DOHH2 (cell line): ENCODE results near the gene CHST3.

Experiments used
- H3F3A ChIP-seq: fragments of 200-600 bp; sonication (generic), shearing (Covaris generic); 2 replicates; pipeline ENCODE4 v1.6.0; 2016; ENCODE audit warnings: antibody characterized with exemption, mild to moderate bottlenecking; ENCODE audit not compliant: control insufficient read depth, insufficient read depth
- H3K27ac ChIP-seq: fragments of 200-600 bp; sonication (generic); 2 replicates; pipeline ENCODE4 v1.5.1; 2014; ENCODE audit warnings: low read depth, mild to moderate bottlenecking, low read length, moderate library complexity
- H3K27me3 ChIP-seq: fragments of 200-600 bp; sonication (generic); 2 replicates; pipeline ENCODE4 v1.6.1; 2014; ENCODE audit warnings: mild to moderate bottlenecking, low read length, mixed read lengths; ENCODE audit not compliant: control insufficient read depth
- H3K36me3 ChIP-seq: fragments of 200-600 bp; sonication (generic); 2 replicates; pipeline ENCODE4 v1.6.1; 2014; ENCODE audit warnings: mild to moderate bottlenecking, low read length, moderate library complexity, mixed read lengths; ENCODE audit not compliant: control insufficient read depth
- H3K4me1 ChIP-seq: fragments of 200-600 bp; sonication (generic); 2 replicates; pipeline ENCODE4 v1.6.1; 2014; ENCODE audit warnings: mild to moderate bottlenecking, low read length, mixed read lengths; ENCODE audit not compliant: control insufficient read depth
- H3K4me2 ChIP-seq: fragments of 200-600 bp; sonication (generic); 2 replicates; pipeline ENCODE4 v1.6.0; 2014; ENCODE audit warnings: mild to moderate bottlenecking, low read length, moderate library complexity
- H3K4me3 ChIP-seq: fragments of 200-600 bp; sonication (generic); 2 replicates; pipeline ENCODE4 v1.5.1; 2014; ENCODE audit warnings: mild to moderate bottlenecking, low read length, mixed read lengths
- H3K79me2 ChIP-seq: fragments of 200-600 bp; sonication (generic); 2 replicates; pipeline ENCODE4 v1.6.1; 2014; ENCODE audit warnings: mild to moderate bottlenecking, low read length, mixed read lengths; ENCODE audit not compliant: control insufficient read depth
- H3K9me2 ChIP-seq: fragments of 200-600 bp; sonication (generic); replicated peaks from 2 replicates; pipeline ENCODE4 v1.6.1; 2014; ENCODE audit warnings: mild to moderate bottlenecking, low read length, mixed read lengths; ENCODE audit not compliant: control insufficient read depth
- H3K9me3 ChIP-seq: fragments of 200-600 bp; sonication (generic); 2 replicates; pipeline ENCODE4 v1.6.1; 2014; ENCODE audit warnings: antibody characterized with exemption, low read length, mixed read lengths; ENCODE audit not compliant: control insufficient read depth, insufficient read depth
- H4K20me1 ChIP-seq: fragments of 200-600 bp; sonication (generic); 2 replicates; pipeline ENCODE4 v1.6.0; 2014; ENCODE audit warnings: low read depth, mild to moderate bottlenecking, antibody characterized with exemption, low read length, moderate library complexity; ENCODE audit not compliant: control insufficient read depth, insufficient read depth
- CTCF ChIP-seq: fragments of 200-600 bp; sonication (generic); IDR thresholded peaks from one replicate; pipeline ENCODE4 v1.5.1; 2014; ENCODE audit warnings: antibody characterized with exemption, mild to moderate bottlenecking, low read depth, low read length; ENCODE audit not compliant: poor library complexity, severe bottlenecking
- EZH2phosphoT487 ChIP-seq: fragments of 200-600 bp; sonication (generic); IDR thresholded peaks from 2 replicates; pipeline ENCODE4 v1.6.1; 2017; ENCODE audit warnings: borderline replicate concordance, mild to moderate bottlenecking, antibody characterized with exemption, low read length, moderate library complexity, mixed read lengths

CHST3 gene

GRCh38 chr10:72007246-72007892 lies 43.2 kb downstream of the CHST3 start:
- Histone ChIP-seq H4K20me1 (no peaks in the 10 kb centered on the region), H3K79me2 (no peaks in the 10 kb centered on the region), H3K9me3 (no peaks in the 10 kb centered on the region)

GRCh38 chr10:72008096-72008981 lies 44.1 kb downstream of the CHST3 start:
- no peak overlapping the region for H3K4me2 ChIP-seq
- H3K4me1 ChIP-seq, result no peaks in the 10 kb centered on the region
- H3K36me3 ChIP-seq, result no peaks in the 10 kb centered on the region
- TF ChIP-seq EZH2phosphoT487, result no peak
- no peak for TF ChIP-seq CTCF
- H3K9me2 ChIP-seq, result no peaks in the 10 kb centered on the region
- no peaks in the 10 kb centered on the region for H3F3A ChIP-seq
- no peaks in the 10 kb centered on the region for H3K79me2 ChIP-seq
- no peaks in the 10 kb centered on the region for H3K9me3 ChIP-seq
- no peaks in the 10 kb centered on the region for H4K20me1 ChIP-seq
- no peak overlapping the region for H3K4me3 ChIP-seq
- H3K27ac ChIP-seq, result no peak overlapping the region
- H3K27me3 ChIP-seq, result no peaks in the 10 kb centered on the region

More at GRCh38 chr10:72007246-72007892, 43.2 kb downstream of the CHST3 start:
- Histone ChIP-seq H3K27me3 (no peaks in the 10 kb centered on the region), H3K36me3 (no peaks in the 10 kb centered on the region), H3K4me2 (no peak overlapping the region), H3K9me2 (no peaks in the 10 kb centered on the region), H3F3A (no peaks in the 10 kb centered on the region), H3K4me1 (no peaks in the 10 kb centered on the region), H3K27ac (no peak overlapping the region), H3K4me3 (no peak overlapping the region)
- TF ChIP-seq EZH2phosphoT487, result no peak
- no peak for TF ChIP-seq CTCF

- TF ChIP-seq EZH2phosphoT487, result no peak
- TF ChIP-seq CTCF, result no peak
- H3K27ac ChIP-seq, result no peak overlapping the region
Observed at GRCh38 chr10:72009051-72009424, 44.8 kb downstream of the CHST3 start.

More at GRCh38 chr10:72009051-72009424, 44.8 kb downstream of the CHST3 start:
- Histone ChIP-seq H3K79me2 (no peaks in the 10 kb centered on the region), H3K4me2 (no peak overlapping the region), H3K9me2 (no peaks in the 10 kb centered on the region), H3F3A (no peaks in the 10 kb centered on the region), H4K20me1 (no peaks in the 10 kb centered on the region), H3K4me1 (no peaks in the 10 kb centered on the region), H3K4me3 (no peak overlapping the region), H3K36me3 (no peaks in the 10 kb centered on the region), H3K9me3 (no peaks in the 10 kb centered on the region), H3K27me3 (0 out of 2 replicates have a peak, but pooled peaks cover 3% of the 10 kb centered on the region)
